Fibroblast of the aortic adventitia (primary cell): ENCODE measurements around the gene GAB4. TPM values are rescaled to one million over a fixed set of nuclear protein-coding genes. Genes with fewer than 3 reads are reported as not detected.
"Not testable (repeated sequence)": the region's sequence is repeated elsewhere in the genome, so short reads cannot be mapped to it uniquely, and the experiment has no call there.

Experiments
- DNase-seq: peaks from one replicate; pipeline ENCODE4 v3.0.0-alpha.2; 2010; ENCODE audit warnings: low read depth
- H3K4me3 ChIP-seq: 2 replicates; pipeline ENCODE4 v1.5.1; 2011; ENCODE audit warnings: low read depth, mild to moderate bottlenecking, control low read depth, low read length, moderate library complexity
- total RNA-seq: library from RNA; depleted of rRNA; stranded (reverse); fragments of >200 nt; gene quantifications from 2 replicates; pipeline ENCODE4 v1.2.3, GENCODE V29; 2012; ENCODE audit warnings: low replicate concordance
- TF ChIP-seq, protein P1 (sequence below): IDR thresholded peaks from 2 replicates; pipeline ENCODE4 v1.5.1; 2011; ENCODE audit warnings: mild to moderate bottlenecking, low read length, control low read depth, inconsistent platforms; ENCODE audit not compliant: insufficient read depth

GAB4 gene
- total RNA-seq, 1 donor, result not detected

DNA sequence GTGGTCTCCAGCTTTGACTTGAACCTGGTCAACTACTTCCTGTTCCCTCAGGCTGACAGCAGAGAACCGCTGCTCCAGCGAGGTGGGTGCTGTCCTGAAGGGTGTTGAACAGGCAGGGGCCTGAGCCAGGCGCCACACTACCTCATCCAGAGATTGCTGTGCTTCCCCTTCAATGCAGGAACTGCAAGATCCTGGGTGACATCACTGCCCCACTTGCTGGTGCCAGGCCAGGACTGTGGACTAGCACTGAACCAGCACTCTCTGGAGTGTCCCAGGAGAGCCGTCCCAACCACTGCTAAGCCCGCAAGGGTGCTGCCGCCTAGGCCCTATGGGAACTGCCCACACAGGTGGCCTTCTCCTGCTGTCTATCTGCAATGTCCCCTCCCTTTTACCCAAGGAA lies 51.7 kb downstream of the GAB4 start:
- TF ChIP-seq, protein P1, sequence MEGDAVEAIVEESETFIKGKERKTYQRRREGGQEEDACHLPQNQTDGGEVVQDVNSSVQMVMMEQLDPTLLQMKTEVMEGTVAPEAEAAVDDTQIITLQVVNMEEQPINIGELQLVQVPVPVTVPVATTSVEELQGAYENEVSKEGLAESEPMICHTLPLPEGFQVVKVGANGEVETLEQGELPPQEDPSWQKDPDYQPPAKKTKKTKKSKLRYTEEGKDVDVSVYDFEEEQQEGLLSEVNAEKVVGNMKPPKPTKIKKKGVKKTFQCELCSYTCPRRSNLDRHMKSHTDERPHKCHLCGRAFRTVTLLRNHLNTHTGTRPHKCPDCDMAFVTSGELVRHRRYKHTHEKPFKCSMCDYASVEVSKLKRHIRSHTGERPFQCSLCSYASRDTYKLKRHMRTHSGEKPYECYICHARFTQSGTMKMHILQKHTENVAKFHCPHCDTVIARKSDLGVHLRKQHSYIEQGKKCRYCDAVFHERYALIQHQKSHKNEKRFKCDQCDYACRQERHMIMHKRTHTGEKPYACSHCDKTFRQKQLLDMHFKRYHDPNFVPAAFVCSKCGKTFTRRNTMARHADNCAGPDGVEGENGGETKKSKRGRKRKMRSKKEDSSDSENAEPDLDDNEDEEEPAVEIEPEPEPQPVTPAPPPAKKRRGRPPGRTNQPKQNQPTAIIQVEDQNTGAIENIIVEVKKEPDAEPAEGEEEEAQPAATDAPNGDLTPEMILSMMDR, result no peak
- no peak overlapping the region for H3K4me3 ChIP-seq
- DNase-seq, result no peak

DNA sequence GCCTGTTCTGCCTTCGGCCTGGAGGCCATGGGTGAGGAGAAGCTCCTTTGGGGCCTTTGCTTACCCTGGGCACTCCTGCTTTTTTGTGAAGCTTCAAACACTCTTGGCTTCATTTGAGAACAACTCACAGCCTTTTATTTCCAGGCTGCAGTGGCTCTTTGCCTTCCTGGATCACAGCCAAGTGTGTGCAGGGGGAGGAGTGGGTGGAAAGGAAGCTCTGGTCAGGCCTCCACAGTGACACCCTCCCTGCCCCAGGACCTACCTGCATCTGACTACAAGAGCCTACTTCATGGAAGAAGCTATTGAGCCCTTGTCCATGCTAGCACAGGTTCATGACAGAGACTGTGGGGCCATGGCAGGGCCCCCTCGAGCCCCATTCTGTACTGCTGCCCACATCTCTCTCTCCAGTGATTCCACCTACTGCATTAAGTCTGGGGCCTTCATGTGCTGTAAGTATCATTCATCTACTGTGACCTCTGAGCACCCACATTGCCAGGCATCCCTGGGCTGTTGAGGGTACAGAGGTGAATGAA lies 52.3 kb downstream of the GAB4 start:
- TF ChIP-seq, protein P1, result no peak
- DNase-seq, result no peak
- no peak overlapping the region for H3K4me3 ChIP-seq

DNA sequence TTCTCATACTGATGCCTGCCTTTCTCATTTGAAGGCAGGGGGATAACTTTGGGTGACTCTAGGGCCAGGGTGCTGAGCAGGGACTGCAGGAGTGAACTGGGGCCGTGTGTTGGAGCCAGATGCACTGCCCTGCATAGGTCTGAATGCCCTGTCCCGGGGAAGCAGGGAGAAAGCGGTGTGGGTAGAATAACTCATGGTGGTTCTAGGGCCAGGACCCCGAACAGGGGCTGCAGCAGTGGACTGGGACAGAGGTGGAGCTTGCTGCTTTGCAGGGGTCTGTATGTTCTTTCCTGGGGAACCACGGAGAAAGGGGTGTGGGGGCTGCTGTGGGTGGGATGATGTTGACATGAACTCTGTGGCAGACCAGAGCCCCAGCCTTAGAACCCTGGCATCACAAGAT lies 52.9 kb downstream of the GAB4 start:
- TF ChIP-seq, protein P1, result no peak
- no peak for DNase-seq
- H3K4me3 ChIP-seq, result no peak overlapping the region

DNA sequence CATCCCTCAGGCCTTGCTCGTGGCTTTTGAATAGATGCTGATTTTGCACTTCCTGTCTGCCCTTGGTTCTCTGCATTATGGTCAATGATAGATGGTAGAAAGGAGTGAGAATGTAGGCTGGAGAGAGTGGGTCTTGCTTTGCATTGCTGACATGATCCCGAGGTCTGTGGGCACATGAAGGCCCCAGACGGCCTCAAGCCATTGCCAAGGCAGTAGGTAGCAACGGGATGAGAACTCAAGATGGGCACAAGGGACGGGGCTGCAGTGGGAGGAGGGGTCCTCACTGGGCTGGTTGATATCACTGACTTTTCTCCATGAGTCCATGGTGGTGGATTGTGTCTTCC lies 54.0 kb downstream of the GAB4 start:
- no peak overlapping the region for H3K4me3 ChIP-seq
- no peak for DNase-seq
- TF ChIP-seq, protein P1, result no peak

DNA sequence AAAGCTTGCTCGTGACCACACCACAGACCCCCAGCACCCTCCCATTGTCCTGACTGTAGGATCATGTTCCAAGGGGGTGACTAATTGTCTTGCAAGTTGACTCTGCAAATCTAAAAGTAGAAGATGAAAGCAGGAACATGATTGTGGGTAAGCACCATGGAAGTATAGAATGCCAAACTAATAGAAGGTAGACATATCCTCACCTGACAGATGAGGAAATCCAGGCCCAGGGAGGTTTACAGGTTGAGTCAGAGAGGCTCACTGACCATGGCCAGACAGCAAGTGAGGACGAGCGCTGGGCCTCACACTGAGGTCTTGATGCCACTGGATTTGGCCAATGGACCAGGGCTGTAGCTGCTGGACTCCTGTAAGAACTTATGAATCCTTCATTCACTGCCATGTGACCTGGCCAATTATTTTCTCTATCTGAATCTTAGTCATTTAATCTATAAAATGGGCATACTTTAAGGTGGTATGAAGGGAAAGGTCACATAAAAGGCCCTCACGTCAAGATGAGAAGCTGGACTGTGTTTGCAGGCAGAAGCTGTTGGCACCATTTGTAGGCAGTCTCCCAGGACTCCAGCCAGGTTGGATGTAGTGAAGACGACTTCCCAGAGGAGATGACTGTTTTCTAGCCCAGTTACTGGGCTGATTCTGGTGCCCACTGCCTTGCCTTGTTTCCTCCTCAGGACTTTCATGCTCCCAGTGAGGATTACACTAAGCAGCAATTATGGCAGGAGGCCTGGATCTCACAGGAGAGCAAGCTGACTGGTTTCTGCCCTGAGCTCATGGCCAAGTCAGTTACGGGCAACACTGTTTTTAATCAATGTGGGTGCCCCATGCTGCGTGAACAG lies 54.6 kb downstream of the GAB4 start:
- TF ChIP-seq, protein P1, result no peak
- DNase-seq, result no peak
- no peak overlapping the region for H3K4me3 ChIP-seq

DNA sequence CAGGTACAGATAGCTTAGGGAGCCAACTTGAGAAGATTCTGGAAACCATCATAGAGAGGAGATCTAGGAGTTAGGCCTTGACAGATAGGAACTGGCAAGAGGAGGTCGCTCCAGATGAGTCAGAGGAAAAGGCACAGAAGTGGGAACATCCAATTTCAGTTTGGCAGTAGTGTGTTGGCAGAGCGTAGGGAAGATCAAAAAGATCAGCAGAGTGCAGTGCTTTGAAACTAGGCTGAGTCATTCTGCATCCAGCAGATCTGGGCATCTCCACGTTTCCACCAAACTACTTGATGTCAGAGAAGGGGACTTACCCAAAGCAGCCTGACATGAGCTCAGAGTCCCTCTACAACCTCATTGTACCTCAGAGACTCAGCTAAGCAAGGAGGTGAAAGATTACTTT lies 58.5 kb downstream of the GAB4 start:
- no peak overlapping the region for H3K4me3 ChIP-seq
- TF ChIP-seq, protein P1, result no peak
- DNase-seq, result no peak

DNA sequence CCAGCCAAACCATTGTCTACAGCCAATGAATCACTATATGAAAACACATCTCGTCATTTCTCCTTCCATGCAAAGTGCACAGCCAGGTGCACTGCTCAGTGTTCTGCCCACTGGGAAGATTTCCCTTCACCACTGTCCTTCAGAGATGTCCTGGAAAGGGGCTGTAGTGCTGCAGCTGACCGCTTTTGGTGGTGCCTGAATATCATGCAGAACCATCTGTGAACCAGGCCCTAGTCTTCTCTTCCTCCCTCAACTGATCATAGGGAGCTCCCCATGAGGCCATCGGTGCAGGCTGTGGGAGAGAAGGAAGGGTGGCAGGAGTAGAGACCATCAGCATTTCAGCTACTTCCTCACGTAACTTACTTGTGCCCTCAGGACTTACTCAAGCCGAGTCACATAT lies 70.2 kb downstream of the GAB4 start:
- no peak overlapping the region for H3K4me3 ChIP-seq
- DNase-seq, result no peak
- TF ChIP-seq, protein P1, result no peak

DNA sequence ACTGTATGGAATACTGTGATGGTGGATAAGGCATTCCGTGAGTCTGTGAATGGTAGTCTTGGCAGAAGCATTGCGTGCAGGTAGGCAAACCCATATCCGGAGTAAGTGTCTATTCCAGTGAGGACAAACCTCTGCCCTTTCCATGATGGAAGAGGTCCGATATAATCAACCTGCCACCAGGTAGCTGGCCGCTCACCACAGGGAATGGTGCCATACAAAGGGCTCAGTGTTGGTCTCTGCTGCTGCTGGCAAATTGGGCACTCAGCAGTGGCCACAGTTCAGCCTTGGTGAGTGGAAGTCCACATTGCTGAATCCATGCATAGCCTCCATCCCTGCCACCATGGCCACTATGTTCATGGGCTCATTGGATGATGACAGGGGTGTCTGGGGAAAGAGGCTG lies 70.8 kb downstream of the GAB4 start:
- not testable (repeated sequence) for DNase-seq, H3K4me3 ChIP-seq
